HG02973 (cell line): ENCODE data around the gene PTPRD.

Experiments used
- ATAC-seq: cut with Tn5 transposase; IDR thresholded peaks from one replicate; pipeline ENCODE4 v1.9.1; 2021; ENCODE audit warnings: moderate library complexity; ENCODE audit not compliant: unreplicated experiment

Gene PTPRD

GRCh38 chr9:8637626-8638025, 1975.2 kb downstream of the PTPRD start:
- ATAC-seq, result no peak

GRCh38 chr9:8633784-8634183, 1979.0 kb downstream of the PTPRD start:
- ATAC-seq, result no peak

GRCh38 chr9:8632493-8632892, 1980.3 kb downstream of the PTPRD start:
- no peak for ATAC-seq

- ATAC-seq, result no peak
Measured at GRCh38 chr9:8628791-8629190, 1984.0 kb downstream of the PTPRD start.

- no peak for ATAC-seq
Measured at GRCh38 chr9:8627976-8628679, 1984.7 kb downstream of the PTPRD start.

- no peak for ATAC-seq
Measured at GRCh38 chr9:8622871-8623270, 1989.9 kb downstream of the PTPRD start.

GRCh38 chr9:8622222-8622802, 1990.5 kb downstream of the PTPRD start:
- ATAC-seq, result no peak

GRCh38 chr9:8621416-8621815, 1991.4 kb downstream of the PTPRD start:
- no peak for ATAC-seq

GRCh38 chr9:8616414-8616813, 1996.4 kb downstream of the PTPRD start:
- ATAC-seq, result no peak

- no peak for ATAC-seq
Measured at GRCh38 chr9:8614926-8615440, 1997.8 kb downstream of the PTPRD start.

- no peak for ATAC-seq
Measured at GRCh38 chr9:8613346-8613825, 1999.4 kb downstream of the PTPRD start.

- no peak for ATAC-seq
Measured at GRCh38 chr9:8611153-8611552, 2001.6 kb downstream of the PTPRD start.

GRCh38 chr9:8610256-8610655, 2002.5 kb downstream of the PTPRD start:
- ATAC-seq, result no peak

- no peak for ATAC-seq
Measured at GRCh38 chr9:8605096-8605495, 2007.7 kb downstream of the PTPRD start.

GRCh38 chr9:8604201-8604600, 2008.6 kb downstream of the PTPRD start:
- no peak for ATAC-seq

GRCh38 chr9:8600914-8601680, 2011.7 kb downstream of the PTPRD start:
- ATAC-seq, result no peak

GRCh38 chr9:8599937-8600336, 2012.9 kb downstream of the PTPRD start:
- ATAC-seq, result no peak

GRCh38 chr9:8589476-8589875, 2023.3 kb downstream of the PTPRD start:
- ATAC-seq, result no peak

GRCh38 chr9:8585036-8585435, 2027.8 kb downstream of the PTPRD start:
- ATAC-seq, result no peak

GRCh38 chr9:8579661-8580060, 2033.1 kb downstream of the PTPRD start:
- no peak for ATAC-seq

- ATAC-seq, result no peak
Measured at GRCh38 chr9:8576741-8577140, 2036.1 kb downstream of the PTPRD start.

GRCh38 chr9:8574846-8575245, 2038.0 kb downstream of the PTPRD start:
- ATAC-seq, result no peak
